Measurements from ENCODE around the gene CTAGE1.
"Not testable (repeated sequence)": the region's sequence is repeated elsewhere in the genome, so short reads cannot be mapped to it uniquely, and the experiment has no call there.

Gene CTAGE1

GRCh38 chr18:22434973-22435608 lies 17.4 kb upstream of the CTAGE1 start:
- no peak for DNase-seq

GRCh38 chr18:22433956-22434355 lies 16.2 kb upstream of the CTAGE1 start:
- no peak for DNase-seq

GRCh38 chr18:22432657-22433137 lies 15.0 kb upstream of the CTAGE1 start:
- DNase-seq = no peak

- no peak for DNase-seq
Measured at GRCh38 chr18:22429564-22429963, 11.8 kb upstream of the CTAGE1 start.

- no peak for DNase-seq
Measured at GRCh38 chr18:22428672-22429071, 11.0 kb upstream of the CTAGE1 start.

- DNase-seq = no peak
Measured at GRCh38 chr18:22427822-22428549, 10.3 kb upstream of the CTAGE1 start.

GRCh38 chr18:22424565-22424963 lies 6.8 kb upstream of the CTAGE1 start:
- no peak for DNase-seq

- DNase-seq = no peak
Measured at GRCh38 chr18:22423878-22424564, 6.3 kb upstream of the CTAGE1 start.

- DNase-seq = no peak
Measured at GRCh38 chr18:22422909-22423548, 5.3 kb upstream of the CTAGE1 start.

GRCh38 chr18:22420652-22421051 lies 2.9 kb upstream of the CTAGE1 start:
- DNase-seq = no peak

GRCh38 chr18:22412176-22412911 lies 5.4 kb downstream of the CTAGE1 start:
- DNase-seq = no peak

GRCh38 chr18:22411446-22411845 lies 6.3 kb downstream of the CTAGE1 start:
- no peak for DNase-seq

GRCh38 chr18:22410126-22410525 lies 7.6 kb downstream of the CTAGE1 start:
- DNase-seq = no peak

GRCh38 chr18:22409445-22409844 lies 8.3 kb downstream of the CTAGE1 start:
- no peak for DNase-seq

GRCh38 chr18:22408059-22408458 lies 9.7 kb downstream of the CTAGE1 start:
- peak in 1 of 2 donors; percentile 16 for DNase-seq

- no peak for DNase-seq
Measured at GRCh38 chr18:22405142-22405541, 12.6 kb downstream of the CTAGE1 start.

- DNase-seq = no peak
Measured at GRCh38 chr18:22403950-22404349, 13.8 kb downstream of the CTAGE1 start.

- no peak for DNase-seq
Measured at GRCh38 chr18:22399949-22400348, 17.8 kb downstream of the CTAGE1 start.

- no peak for DNase-seq
Measured at GRCh38 chr18:22398464-22398863, 19.3 kb downstream of the CTAGE1 start.

- no peak for DNase-seq
Measured at GRCh38 chr18:22394428-22394827, 23.3 kb downstream of the CTAGE1 start.

GRCh38 chr18:22393164-22393563 lies 24.6 kb downstream of the CTAGE1 start:
- DNase-seq = not testable (repeated sequence)

Data from CD4-positive, alpha-beta T cell treated with Interleukin-1 beta for 1 hour (primary cell).